Skeletal muscle cell (primary cell): Measurements from ENCODE around the gene GFRAL.
"Not testable (repeated sequence)": the region's sequence is repeated elsewhere in the genome, so short reads cannot be mapped to it uniquely, and the experiment has no call there.

Experiments
- DNase-seq: peaks from one replicate; pipeline ENCODE4 v3.0.0-alpha.2; 2010; ENCODE audit warnings: low read depth
- H3K4me3 ChIP-seq: 2 replicates; pipeline ENCODE4 v1.5.1; 2011; ENCODE audit warnings: low read depth, mild to moderate bottlenecking, control low read depth, low read length, moderate library complexity

Gene GFRAL, protein sequence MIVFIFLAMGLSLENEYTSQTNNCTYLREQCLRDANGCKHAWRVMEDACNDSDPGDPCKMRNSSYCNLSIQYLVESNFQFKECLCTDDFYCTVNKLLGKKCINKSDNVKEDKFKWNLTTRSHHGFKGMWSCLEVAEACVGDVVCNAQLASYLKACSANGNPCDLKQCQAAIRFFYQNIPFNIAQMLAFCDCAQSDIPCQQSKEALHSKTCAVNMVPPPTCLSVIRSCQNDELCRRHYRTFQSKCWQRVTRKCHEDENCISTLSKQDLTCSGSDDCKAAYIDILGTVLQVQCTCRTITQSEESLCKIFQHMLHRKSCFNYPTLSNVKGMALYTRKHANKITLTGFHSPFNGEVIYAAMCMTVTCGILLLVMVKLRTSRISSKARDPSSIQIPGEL

DNA sequence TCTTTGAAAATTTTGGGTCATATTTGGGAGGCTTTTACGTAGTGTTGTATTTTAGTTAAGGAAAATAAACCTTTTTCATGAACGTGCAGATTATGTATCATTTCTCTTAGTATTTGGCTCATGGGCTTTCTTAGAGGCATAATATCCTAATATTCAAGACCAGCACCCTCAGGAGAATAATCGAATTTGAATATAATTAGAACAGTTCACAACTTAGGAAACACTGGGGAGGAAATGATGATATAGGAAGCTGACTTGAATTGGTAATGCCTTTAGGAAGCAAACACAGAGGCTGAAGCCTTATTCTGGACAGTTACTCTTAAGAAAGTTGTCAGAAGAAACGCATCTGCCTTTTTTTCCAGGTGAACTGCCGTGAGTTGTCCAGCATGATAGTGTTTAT lies at the start of gene GFRAL:
GFRAL (plus strand) TSS at position 301 of the 400 bp plus-strand sequence; CDS start at position 387, 86 bp downstream.
- no peak for DNase-seq
- H3K4me3 ChIP-seq, result no peak within 1 kb of the TSS

DNA sequence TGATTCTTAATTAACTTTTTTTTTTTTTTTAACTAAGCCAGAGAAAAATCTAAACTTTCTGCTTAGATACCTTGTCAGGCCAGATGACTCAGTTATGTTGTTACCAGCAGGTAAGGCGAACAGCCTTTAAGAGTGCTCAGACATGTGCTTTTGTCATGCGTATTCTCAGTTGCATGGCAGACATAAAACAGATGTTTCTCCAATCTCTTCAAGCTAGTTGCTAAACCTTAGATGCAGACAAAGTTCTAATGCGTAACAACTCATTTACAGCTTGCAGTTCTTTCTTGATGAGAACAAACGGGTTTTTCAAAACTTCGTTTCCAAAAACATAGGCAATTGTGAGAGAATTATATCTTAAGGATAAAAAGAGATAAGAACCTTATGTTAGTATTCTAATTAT lies 49.6 kb upstream of the GFRAL start:
- no peak overlapping the region for H3K4me3 ChIP-seq
- no peak for DNase-seq

DNA sequence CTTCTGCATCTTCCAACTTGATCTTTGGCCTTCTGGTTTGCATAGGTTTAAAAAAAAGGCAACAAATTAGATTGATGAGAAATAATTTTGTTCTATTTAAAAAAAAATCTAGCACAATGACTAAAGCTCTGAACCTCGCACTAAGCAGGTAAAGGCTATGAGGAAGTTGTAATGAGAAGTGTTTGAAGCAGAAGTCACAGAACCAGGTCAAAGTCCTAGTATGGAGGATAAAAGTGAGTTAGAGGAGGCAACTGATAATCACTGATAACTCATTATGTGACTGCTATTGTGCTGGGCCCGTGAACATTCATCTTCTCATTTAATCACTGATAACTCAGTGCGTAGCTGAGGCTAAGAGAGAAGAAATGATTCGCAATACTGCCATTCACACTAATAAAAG lies 46.1 kb upstream of the GFRAL start:
- H3K4me3 ChIP-seq, result no peak overlapping the region

DNA sequence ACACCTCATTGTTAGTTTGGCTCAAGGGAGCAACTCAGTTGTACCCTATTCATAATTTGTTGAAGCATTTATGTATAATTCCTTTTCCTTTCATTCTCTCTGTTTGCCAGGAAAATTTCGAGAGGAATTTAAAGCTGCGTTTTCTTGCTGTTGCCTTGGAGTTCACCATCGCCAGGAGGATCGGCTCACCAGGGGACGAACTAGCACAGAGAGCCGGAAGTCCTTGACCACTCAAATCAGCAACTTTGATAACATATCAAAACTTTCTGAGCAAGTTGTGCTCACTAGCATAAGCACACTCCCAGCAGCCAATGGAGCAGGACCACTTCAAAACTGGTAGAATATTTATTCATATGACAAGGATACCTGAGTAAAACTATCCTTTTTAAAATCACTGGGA lies 45.2 kb upstream of the GFRAL start:
- no peak for DNase-seq
- no peak overlapping the region for H3K4me3 ChIP-seq

More for the DNA sequence above, 46.1 kb upstream of the GFRAL start:
- no peak for DNase-seq

DNA sequence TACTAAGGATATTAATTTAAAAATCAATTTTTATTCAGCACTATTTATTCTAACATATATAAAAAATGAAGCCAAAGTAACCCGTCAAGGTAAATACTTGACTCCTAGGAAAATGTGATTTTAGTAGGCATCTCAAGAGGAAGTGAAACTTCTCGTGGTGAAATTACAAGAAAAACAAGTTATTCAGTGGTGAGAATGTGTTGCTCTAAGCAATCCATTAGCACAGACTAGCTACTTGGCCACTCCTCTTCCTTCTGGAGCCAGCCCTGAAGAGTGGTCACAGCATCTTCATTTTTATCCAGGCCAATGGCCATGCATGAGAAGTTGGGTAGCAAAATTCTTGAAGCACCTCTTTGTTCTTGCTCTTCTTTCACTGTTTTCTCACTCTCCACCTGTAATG lies 40.4 kb upstream of the GFRAL start:
- no peak overlapping the region for H3K4me3 ChIP-seq
- DNase-seq, result no peak

DNA sequence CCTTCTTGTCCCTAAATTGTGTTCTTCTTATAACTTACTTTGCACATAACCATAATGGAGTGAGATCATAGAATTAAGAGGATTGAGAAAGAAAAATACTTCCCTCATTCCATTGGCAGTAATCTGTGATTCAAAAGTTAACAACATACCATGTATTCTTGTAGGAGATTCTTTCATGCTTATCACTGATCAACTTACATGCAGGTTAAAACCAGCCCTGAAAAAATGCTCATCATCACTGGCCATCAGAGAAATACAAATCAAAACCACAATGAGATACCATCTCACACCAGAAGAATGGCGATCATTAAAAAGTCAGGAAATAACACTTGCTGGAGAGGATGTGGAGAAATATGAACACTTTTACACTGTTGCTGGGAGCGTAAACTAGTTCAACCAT lies 36.5 kb upstream of the GFRAL start:
- no peak overlapping the region for H3K4me3 ChIP-seq
- DNase-seq, result no peak

DNA sequence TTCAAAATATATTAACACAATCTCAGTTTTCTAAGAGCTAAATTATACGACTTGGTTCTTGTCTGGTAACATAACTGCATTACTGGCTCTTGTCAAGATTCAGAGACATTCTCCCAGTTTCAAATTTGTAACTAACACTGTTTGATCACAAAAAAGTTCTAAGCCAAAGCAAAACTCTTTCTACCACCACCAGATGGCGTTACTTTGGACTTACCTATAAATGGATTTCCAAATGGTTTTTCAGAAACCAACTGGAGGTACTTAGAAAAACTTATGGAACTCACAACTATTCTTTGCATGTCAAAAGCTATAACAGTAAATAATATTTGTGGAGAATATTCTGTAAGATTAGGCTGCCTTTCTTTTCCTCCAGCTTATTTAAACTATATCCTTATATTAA lies 34.2 kb upstream of the GFRAL start:
- DNase-seq, result no peak
- H3K4me3 ChIP-seq, result no peak overlapping the region

DNA sequence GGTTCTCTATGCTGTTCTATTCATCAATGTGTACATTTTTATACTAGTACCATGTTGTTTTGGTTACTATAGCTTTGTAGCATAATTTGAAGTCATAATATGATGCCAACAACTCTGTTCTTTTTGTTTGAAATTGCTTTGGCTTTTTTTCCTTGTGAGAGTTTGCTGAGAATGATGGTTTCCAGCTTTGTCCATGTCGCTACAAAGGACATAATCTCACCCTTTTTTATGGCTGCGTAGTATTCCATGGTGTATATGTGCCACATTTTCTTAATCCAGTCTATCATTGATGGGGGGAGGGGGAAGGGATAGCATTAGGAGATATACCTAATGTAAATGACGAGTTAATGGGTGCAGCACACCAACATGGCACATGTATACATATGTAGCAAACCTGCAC lies 30.1 kb upstream of the GFRAL start:
- not testable (repeated sequence) for H3K4me3 ChIP-seq, DNase-seq

DNA sequence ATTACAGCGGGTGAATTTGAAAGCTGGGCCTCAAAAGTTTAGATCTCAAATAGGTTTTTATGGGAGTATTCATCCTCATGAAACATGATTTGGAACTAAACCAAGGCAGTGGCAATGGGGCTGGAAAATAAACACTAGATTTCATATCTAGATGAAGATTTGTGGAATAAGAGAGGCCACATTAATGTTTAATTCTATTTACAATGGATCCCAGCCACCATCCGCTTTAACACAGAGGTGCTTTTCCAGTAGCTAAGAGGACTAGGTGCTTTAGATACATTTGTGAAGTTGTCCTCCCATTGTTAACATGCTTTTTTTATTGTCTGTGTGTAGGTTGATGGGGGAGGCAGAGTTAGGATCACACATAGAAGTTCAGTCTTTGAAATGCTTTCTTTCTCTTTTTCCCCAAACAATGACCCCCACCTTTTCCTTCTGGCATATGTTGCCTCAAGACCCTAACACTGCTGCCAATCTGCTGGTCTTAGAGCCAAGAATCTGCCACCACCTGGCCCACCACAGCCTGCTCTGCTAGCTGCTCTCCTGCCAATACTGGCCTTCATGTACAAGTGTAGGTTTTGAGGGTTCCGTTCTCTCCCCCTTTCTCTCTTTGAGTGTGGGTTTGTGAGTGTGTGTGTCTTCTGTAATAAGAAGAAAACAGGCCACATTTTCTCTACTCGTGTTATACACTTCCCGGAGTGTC lies 27.8 kb upstream of the GFRAL start:
- DNase-seq, result no peak
- H3K4me3 ChIP-seq, result no peak overlapping the region

DNA sequence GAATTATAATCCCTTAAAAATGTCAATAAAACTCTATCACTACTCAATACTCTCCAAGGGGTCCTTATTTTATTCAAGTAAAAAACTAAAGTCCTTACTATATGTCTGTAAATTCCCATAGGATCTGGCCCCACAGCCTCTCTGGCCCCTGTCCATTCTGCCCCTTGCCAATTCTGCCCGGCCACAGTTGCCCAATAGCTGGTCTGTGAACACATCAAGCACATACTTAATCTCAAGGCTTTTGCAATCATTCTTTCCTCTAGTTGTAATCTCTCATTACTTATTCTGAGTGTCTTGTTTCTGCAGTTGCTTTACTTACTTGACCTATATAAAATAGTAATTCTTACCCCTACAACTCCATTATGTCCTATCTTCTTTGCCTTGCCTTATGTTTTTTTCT lies 22.5 kb upstream of the GFRAL start:
- no peak for DNase-seq

DNA sequence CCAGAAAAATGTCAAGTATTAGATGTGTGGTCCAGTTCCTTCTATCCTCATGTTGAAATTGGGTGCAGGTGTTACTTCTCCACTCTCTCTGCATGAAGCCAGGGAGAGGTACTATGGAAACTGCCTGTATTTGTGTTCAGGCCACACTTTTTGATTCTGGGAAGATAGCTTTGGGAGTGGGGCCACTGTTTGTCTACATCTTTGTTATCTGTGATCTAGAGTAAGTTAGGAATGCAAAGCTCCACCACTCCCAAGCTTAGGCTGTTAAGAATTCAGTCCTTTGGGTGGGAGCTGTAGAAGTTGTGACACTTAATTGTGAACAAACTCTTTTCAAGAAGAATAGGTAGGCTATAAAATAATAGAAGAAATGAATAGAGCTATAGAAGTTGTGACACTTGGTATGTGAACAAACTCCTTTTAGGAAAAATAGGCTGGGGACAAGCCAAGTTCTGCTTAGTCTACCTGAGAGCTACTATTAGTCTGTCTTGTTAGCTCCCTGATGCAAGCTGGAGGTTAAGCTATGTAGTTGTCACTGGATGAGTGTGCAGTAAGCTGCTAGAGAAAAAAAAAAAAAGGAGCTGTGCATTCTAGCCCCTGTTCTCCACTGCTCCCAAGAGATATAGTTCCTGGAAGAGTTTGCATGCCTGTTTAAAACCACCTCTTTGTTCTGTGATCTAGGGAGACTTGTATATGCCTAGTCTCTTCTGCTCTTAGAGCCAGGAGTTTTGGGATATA lies 7.1 kb upstream of the GFRAL start:
- H3K4me3 ChIP-seq, result no peak overlapping the region
- DNase-seq, result peak; percentile 15

More for the DNA sequence above, 22.5 kb upstream of the GFRAL start:
- no peak overlapping the region for H3K4me3 ChIP-seq

DNA sequence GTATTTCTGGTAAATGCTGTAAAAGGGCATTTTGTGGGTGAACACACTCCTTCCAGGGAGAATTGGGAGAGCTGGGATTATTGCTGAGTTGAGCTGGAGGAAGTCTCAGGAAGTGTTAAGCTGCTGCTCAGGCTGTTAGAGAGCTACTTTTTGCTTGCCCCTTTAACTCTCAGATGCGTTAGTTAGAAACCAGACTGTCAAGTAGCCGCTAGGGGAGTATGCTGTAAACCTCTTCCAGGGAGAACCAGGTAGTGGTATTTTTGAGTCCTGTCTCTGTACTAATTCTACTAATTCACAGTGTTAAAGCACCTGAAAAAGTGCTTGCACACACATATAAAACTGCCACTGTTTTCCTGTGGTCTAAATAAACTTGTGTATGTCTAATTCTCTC lies 6.6 kb upstream of the GFRAL start:
- DNase-seq, result no peak
- no peak overlapping the region for H3K4me3 ChIP-seq

DNA sequence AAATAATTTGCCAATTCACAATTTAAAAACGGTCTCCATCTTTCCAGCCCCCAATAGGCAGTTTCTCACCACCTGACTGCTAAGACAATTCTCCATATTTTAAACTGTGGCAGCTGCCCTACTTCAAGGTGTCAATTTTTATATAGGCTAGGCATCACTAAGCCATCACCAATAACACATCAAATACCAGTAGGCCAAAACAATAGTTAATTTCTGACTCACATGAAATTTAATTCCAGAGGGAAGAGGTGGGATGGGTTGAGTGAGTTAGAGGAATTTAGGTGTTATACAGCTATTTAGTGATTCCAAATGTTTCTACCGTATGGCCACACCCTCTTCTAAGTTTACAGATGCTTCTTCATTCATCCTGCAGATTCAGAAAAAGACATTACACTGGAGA lies 49.9 kb downstream of the GFRAL start:
- DNase-seq, result no peak
- no peak overlapping the region for H3K4me3 ChIP-seq

DNA sequence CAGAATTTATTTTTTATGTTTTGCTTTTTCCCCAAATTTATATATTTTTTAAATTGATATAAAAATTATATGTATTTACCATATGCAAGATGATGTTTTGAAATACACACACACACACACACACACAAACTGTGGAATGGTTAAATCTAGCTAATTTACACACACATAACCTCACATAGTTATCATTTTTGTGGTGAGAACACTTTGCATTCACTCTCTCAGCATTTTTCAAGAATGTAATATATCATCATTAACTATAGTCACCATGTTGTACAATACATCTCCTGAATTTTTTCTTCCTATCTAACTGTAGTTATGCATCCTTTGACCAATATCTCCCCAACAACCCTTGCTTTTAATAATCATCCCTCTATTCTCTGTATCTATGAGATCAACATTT lies 52.2 kb downstream of the GFRAL start:
- H3K4me3 ChIP-seq, result no peak overlapping the region
- DNase-seq, result no peak

DNA sequence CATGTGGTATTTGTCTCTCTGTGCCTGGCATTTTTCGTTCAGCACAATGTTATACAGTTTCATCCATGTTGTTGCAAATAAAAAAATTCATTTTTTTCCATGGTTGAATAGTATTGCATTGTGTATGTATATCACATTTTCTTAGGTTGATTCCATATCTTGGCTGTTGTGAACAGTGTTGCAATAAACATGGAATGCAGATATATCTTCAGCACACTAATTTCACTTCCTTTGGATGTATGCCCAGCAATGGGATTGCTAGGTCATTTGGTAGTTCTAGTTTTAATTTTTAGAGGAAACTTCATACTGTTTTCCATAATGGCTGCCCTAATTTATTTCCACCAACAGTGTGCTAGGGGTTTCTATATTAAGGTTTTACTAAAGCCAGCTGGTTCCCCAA lies 52.6 kb downstream of the GFRAL start:
- H3K4me3 ChIP-seq, result no peak overlapping the region

DNA sequence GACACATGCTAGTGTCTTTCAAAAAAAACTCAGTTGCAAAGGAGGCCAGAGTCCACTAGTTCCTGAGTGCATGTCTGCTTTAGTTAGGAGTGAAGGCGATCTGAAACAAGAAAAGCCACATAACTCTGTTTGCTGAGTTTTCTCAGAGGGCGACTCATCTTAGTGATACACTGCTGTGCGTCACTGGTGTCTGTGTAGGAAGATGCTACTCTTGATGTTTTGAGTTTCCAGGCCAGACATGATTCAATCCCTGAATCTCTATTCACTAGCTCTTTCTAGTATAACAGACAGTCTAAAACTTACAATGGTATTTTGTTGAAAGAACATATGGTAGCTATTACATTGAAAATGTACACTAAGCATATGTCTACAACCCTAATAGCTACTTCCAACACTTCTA lies 60.9 kb downstream of the GFRAL start:
- no peak for DNase-seq
- H3K4me3 ChIP-seq, result no peak overlapping the region

More for the DNA sequence above, 52.6 kb downstream of the GFRAL start:
- peak; percentile 31 for DNase-seq

DNA sequence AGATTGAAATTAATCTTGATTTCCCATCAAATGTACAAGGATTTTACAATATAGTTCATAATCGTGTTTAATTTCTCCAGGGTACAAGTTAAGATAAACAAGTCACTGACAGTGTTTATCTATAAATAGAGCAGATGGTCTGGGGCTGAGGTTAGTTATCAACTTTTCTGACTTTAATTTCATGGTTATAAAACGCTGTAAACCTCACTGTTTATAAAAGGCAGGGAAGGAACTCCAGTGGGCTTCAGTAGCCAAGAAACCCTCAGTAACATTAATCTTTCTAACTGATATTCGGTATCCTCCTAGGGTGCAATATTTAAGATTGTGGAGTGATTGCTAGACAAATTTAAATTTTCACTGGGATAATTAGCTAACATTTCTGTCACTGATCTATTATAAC lies 68.6 kb downstream of the GFRAL start:
- DNase-seq, result no peak
- no peak overlapping the region for H3K4me3 ChIP-seq

DNA sequence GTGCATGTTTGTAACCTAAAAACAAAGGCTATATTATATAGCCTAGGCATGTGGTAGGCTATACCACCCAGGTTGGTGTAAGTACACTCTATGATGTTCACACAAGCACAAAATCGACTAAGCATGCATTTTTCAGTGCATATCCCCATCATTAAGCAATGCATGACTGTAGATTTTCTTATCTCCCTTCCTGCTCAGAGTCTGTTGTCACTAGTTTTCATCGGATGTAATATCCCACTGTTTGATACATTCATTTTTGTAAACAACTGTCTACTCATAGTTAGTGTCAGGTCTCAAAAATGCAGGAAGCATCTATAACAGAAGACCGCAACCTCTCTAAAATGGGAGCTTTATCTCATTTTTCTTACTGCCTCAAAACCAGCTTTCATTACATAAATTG lies 70.7 kb downstream of the GFRAL start:
- no peak for DNase-seq
- H3K4me3 ChIP-seq, result no peak overlapping the region

DNA sequence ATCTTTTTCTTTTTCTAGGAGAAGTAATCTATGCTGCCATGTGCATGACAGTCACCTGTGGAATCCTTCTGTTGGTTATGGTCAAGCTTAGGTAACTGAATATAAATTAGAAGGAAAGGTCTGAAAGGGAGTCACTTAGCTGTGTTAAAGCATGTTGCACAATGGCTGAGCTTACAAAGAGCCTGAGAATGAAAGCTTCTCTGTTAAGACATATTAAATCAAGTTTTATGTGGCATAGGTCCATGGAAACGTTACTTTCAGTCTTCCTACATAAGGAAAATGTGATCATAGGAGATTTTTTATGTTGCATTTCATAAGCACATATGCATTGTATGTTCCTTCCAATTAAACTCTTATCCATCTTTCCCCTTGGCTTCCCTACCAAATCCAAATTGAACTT lies 72.1 kb downstream of the GFRAL start:
- no peak for DNase-seq

DNA sequence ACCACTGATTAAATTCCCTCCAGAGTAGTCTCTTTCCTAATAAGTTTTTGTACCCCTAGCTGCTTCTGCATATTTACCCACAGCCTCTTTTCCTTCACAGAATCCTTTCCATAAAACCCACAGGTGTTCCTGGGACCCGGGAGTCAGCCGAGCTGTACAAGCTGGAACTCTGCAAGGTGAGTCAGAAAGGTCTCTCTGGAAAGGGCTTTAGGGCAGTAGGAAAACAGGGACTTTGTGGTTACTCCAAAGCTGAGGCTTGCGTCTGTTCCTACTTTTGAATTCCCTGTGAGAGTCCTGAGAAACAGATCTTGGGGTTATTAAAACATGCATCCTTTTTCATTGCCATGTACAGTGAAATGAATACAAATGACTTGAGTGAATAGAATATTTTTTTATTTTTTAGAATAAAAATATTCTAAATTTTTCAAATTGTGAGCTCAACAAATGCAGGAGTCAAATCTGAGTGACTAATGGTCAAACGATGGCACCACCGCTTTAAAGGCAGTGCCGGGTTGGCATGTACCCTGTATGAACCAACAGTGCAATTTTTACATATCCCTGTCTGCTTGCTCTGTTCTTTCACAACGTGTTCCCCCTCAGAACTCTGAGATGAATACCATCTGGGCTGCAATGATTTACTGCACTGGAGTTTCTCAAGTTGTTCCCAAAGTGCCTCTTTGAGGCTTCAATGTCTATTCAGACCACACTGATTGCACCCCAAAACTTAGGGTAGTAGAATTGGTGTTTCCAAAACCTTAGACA lies 78.4 kb downstream of the GFRAL start:
- H3K4me3 ChIP-seq, result no peak overlapping the region
- DNase-seq, result no peak

More for the DNA sequence above, 72.1 kb downstream of the GFRAL start:
- no peak overlapping the region for H3K4me3 ChIP-seq
